Measurements from ENCODE around the gene WASF3. TPM values are rescaled to one million over a fixed set of nuclear protein-coding genes. Genes with fewer than 3 reads are reported as not detected.

WASF3 gene
- total RNA-seq, 1 experiment from 2014 or later = 0.31 TPM

DNA sequence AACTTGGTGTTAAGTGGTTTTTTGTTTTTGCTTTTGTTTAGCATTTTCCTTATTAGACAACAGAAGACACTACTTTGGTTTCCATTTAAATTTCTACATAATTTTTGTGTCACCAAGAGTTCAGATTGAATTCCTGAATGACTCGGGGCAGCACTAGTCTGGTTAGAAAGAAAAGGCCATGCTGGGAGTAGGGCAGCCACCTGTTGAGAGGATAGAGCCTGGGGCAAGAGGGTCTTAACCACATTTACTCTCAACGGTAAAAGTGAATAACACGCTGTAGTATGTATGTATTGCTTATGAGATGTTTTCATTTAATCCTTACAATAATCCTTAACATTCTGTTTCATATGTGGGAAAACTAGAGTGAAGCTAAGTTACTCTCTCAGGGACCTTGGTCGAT is 131.5 kb downstream of the WASF3 start:
- intact Hi-C loops (cut with micrococcal nuclease; ENCODE audit: unreplicated experiment) = no loop called here

GRCh38 chr13:26693749-26694463 is 136.4 kb downstream of the WASF3 start:
- Histone ChIP-seq H3K4me3 (no peak overlapping the region), H3K9me3 (ENCODE audit: insufficient read depth, low read depth) (no peaks in the 10 kb centered on the region), H3F3A (ENCODE audit: insufficient read depth, low read depth) (no peaks in the 10 kb centered on the region), H3K79me2 (ENCODE audit: low read depth) (no peaks in the 10 kb centered on the region), H3K36me3 (ENCODE audit: low read depth) (no peaks in the 10 kb centered on the region), H3K27me3 (ENCODE audit: insufficient read depth, low read depth) (no peaks in the 10 kb centered on the region), H3K9me2 (ENCODE audit: insufficient read depth) (no peaks in the 10 kb centered on the region), H3K4me2 (no peak overlapping the region), H2AFZ (no peak overlapping the region), H4K20me1 (ENCODE audit: insufficient read depth) (no peaks in the 10 kb centered on the region), H3K27ac (no peak overlapping the region), H3K4me1 (replicated peaks; ENCODE audit: insufficient read depth) (no peaks in the 10 kb centered on the region)
- no peak for DNase-seq
- TF ChIP-seq EZH2 (IDR thresholded peaks at IDR 0.05; ENCODE audit: low read depth) = no peak
- no peak for TF ChIP-seq CTCF (conservative IDR thresholded peaks at IDR 0.05)
- intact Hi-C loops (cut with micrococcal nuclease; ENCODE audit: unreplicated experiment) = no loop called here
- ChIA-PET POLR2A (ENCODE audit: unreplicated experiment) (no interaction called here), CTCF (interaction anchor here (0.7 kb wide), 1 partner anchor 1098 kb away, joined by 9 read pairs; no protein-coding TSS in a partner anchor)
- BruUV-seq (replicated peaks) = no TSS peak

More for the DNA sequence above, 131.5 kb downstream of the WASF3 start:
- Histone ChIP-seq H3K9me3 (ENCODE audit: insufficient read depth, low read depth) (no peaks in the 10 kb centered on the region), H3K4me1 (replicated peaks; ENCODE audit: insufficient read depth) (no peaks in the 10 kb centered on the region), H3F3A (ENCODE audit: insufficient read depth, low read depth) (no peaks in the 10 kb centered on the region), H4K20me1 (ENCODE audit: insufficient read depth) (no peaks in the 10 kb centered on the region), H3K27ac (no peak overlapping the region), H3K79me2 (ENCODE audit: low read depth) (no peaks in the 10 kb centered on the region), H3K9me2 (ENCODE audit: insufficient read depth) (no peaks in the 10 kb centered on the region), H2AFZ (no peak overlapping the region), H3K4me2 (no peak overlapping the region), H3K4me3 (no peak overlapping the region), H3K36me3 (ENCODE audit: low read depth) (no peaks in the 10 kb centered on the region), H3K27me3 (ENCODE audit: insufficient read depth, low read depth) (no peaks in the 10 kb centered on the region)
- POLR2A ChIA-PET (ENCODE audit: unreplicated experiment) = no interaction called here
- no peak for DNase-seq
- CTCF ChIA-PET = no interaction called here
- TF ChIP-seq CTCF (conservative IDR thresholded peaks at IDR 0.05) (no peak), EZH2 (IDR thresholded peaks at IDR 0.05; ENCODE audit: low read depth) (no peak)
- no TSS peak for BruUV-seq (replicated peaks)

- no peak for DNase-seq
- no peaks in the 10 kb centered on the region for H3K36me3 ChIP-seq (ENCODE audit: low read depth)
- no peak overlapping the region for H2AFZ ChIP-seq
- H3K4me1 ChIP-seq (replicated peaks; ENCODE audit: insufficient read depth) = no peaks in the 10 kb centered on the region
- no peak overlapping the region for H3K27ac ChIP-seq
- no peak overlapping the region for H3K4me3 ChIP-seq
- intact Hi-C loops (cut with micrococcal nuclease; ENCODE audit: unreplicated experiment) = loop anchor here (5.0 kb wide), 1 partner anchor 197 kb away; no protein-coding TSS in a partner anchor
- H3K9me3 ChIP-seq (ENCODE audit: insufficient read depth, low read depth) = no peaks in the 10 kb centered on the region
- H3K79me2 ChIP-seq (ENCODE audit: low read depth) = no peaks in the 10 kb centered on the region
- ChIA-PET POLR2A (ENCODE audit: unreplicated experiment) (no interaction called here), CTCF (no interaction called here)
- H3K27me3 ChIP-seq (ENCODE audit: insufficient read depth, low read depth) = no peaks in the 10 kb centered on the region
- no peak for TF ChIP-seq CTCF (conservative IDR thresholded peaks at IDR 0.05)
- TF ChIP-seq EZH2 (IDR thresholded peaks at IDR 0.05; ENCODE audit: low read depth) = no peak
- no peaks in the 10 kb centered on the region for H3F3A ChIP-seq (ENCODE audit: insufficient read depth, low read depth)
- no peak overlapping the region for H3K4me2 ChIP-seq
- H4K20me1 ChIP-seq (ENCODE audit: insufficient read depth) = no peaks in the 10 kb centered on the region
- no peaks in the 10 kb centered on the region for H3K9me2 ChIP-seq (ENCODE audit: insufficient read depth)
- no TSS peak for BruUV-seq (replicated peaks)
These were observed 137.3 kb downstream of the WASF3 start for GRCh38 chr13:26694609-26695359.
